IPS DF 4.7 (cell line): ENCODE data around the gene APBB1IP.
"Not testable (repeated sequence)": the region's sequence is repeated elsewhere in the genome, so short reads cannot be mapped to it uniquely, and the experiment has no call there.

Experiments used
- DNase-seq: peaks from one replicate; pipeline ENCODE4 v3.0.0-alpha.2; 2013; ENCODE audit warnings: low spot score; ENCODE audit errors: extremely low read depth

Gene APBB1IP

GRCh38 chr10:26441491-26442214 is 3.5 kb downstream of the APBB1IP start:
- no peak for DNase-seq

- no peak for DNase-seq
Measured at GRCh38 chr10:26445411-26446031, 7.4 kb downstream of the APBB1IP start.

GRCh38 chr10:26446258-26446657 is 8.1 kb downstream of the APBB1IP start:
- no peak for DNase-seq

GRCh38 chr10:26448292-26448691 is 10.2 kb downstream of the APBB1IP start:
- no peak for DNase-seq

GRCh38 chr10:26448706-26449435 is 10.7 kb downstream of the APBB1IP start:
- no peak for DNase-seq

GRCh38 chr10:26449726-26450125 is 11.6 kb downstream of the APBB1IP start:
- DNase-seq = no peak

- no peak for DNase-seq
Measured at GRCh38 chr10:26451903-26452302, 13.8 kb downstream of the APBB1IP start.

GRCh38 chr10:26453850-26454249 is 15.7 kb downstream of the APBB1IP start:
- DNase-seq = no peak

GRCh38 chr10:26454891-26455290 is 16.8 kb downstream of the APBB1IP start:
- no peak for DNase-seq

GRCh38 chr10:26455567-26456315 is 17.6 kb downstream of the APBB1IP start:
- no peak for DNase-seq

- no peak for DNase-seq
Measured at GRCh38 chr10:26457088-26457487, 18.9 kb downstream of the APBB1IP start.

GRCh38 chr10:26460736-26461135 is 22.6 kb downstream of the APBB1IP start:
- DNase-seq = no peak

- DNase-seq = no peak
Measured at GRCh38 chr10:26463986-26464385, 25.8 kb downstream of the APBB1IP start.

GRCh38 chr10:26464632-26465280 is 26.6 kb downstream of the APBB1IP start:
- DNase-seq = no peak

- DNase-seq = not testable (repeated sequence)
Measured at GRCh38 chr10:26466531-26466930, 28.4 kb downstream of the APBB1IP start.

GRCh38 chr10:26467639-26468038 is 29.5 kb downstream of the APBB1IP start:
- no peak for DNase-seq

GRCh38 chr10:26468291-26468690 is 30.1 kb downstream of the APBB1IP start:
- no peak for DNase-seq

- DNase-seq = no peak
Measured at GRCh38 chr10:26468700-26469099, 30.6 kb downstream of the APBB1IP start.

- DNase-seq = no peak
Measured at GRCh38 chr10:26472492-26472778, 34.3 kb downstream of the APBB1IP start.

GRCh38 chr10:26474026-26474425 is 35.9 kb downstream of the APBB1IP start:
- no peak for DNase-seq

- not testable (repeated sequence) for DNase-seq
Measured at GRCh38 chr10:26474845-26475244, 36.7 kb downstream of the APBB1IP start.
